B cell (primary cell): ENCODE results near the gene TRPV5.

Source experiments
- CTCF ChIP-seq: fragments of 200-600 bp; IDR thresholded peaks from one replicate; pipeline ENCODE4 v1.8.0; 2022; ENCODE audit warnings: antibody characterized with exemption, mild to moderate bottlenecking
- EZH2 ChIP-seq: IDR thresholded peaks from 2 replicates; pipeline ENCODE4 v1.6.1; 2012; ENCODE audit warnings: borderline replicate concordance, low read depth, mild to moderate bottlenecking, moderate library complexity, low read length; ENCODE audit not compliant: insufficient read depth, poor library complexity, severe bottlenecking

DNA sequence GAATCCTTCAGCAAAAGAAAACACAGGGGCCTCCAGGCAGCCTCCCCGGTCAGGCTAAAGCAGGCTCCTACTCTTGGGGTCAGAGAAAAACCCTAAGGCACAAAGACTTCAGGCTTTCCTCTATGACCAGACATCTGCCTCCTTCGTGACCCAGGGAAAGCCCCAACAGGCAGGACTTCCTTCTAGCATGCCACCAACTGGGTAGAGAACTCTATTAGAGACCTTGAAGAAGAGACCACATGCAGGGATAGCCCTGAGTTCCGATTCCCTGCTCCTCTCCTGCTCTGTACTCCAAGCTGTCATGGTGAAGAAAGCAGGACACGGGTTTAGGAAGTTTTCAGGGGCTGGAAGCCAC lies 49.3 kb downstream of the TRPV5 start:
- TF ChIP-seq CTCF (no peak), EZH2 (no peak)
